CD4-positive, alpha-beta T cell treated with Interleukin-4 for 4 hours (primary cell): Measurements from ENCODE around the gene PCDHGC3.

Experiments used
- DNase-seq: peaks from one replicate; pipeline ENCODE4 v3.0.0-alpha.2; 2020

Gene PCDHGC3

GRCh38 chr5:141485321-141486055 is 9.7 kb downstream of the PCDHGC3 start:
- no peak for DNase-seq

GRCh38 chr5:141486091-141486490 is 10.3 kb downstream of the PCDHGC3 start:
- DNase-seq, result no peak

- DNase-seq, result no peak
These were observed 11.4 kb downstream of the PCDHGC3 start for GRCh38 chr5:141487131-141487530.

- DNase-seq, result no peak
These were observed 13.1 kb downstream of the PCDHGC3 start, which contains the start of gene PCDHGC5 for GRCh38 chr5:141488591-141489561. PCDHGC5 (plus strand) TSS chr5:141489081; CDS start chr5:141489241, 160 bp downstream.

- no peak for DNase-seq
These were observed 14.1 kb downstream of the PCDHGC3 start for GRCh38 chr5:141489841-141490240.

- DNase-seq, result no peak
These were observed 14.5 kb downstream of the PCDHGC3 start for GRCh38 chr5:141490271-141490670.

GRCh38 chr5:141490771-141491170 is 15.0 kb downstream of the PCDHGC3 start:
- DNase-seq, result no peak

GRCh38 chr5:141491323-141492167 is 15.8 kb downstream of the PCDHGC3 start:
- no peak for DNase-seq

- DNase-seq, result no peak
These were observed 16.6 kb downstream of the PCDHGC3 start for GRCh38 chr5:141492168-141492885.

- DNase-seq, result no peak
These were observed 18.0 kb downstream of the PCDHGC3 start for GRCh38 chr5:141493500-141494422.

GRCh38 chr5:141494761-141495452 is 19.1 kb downstream of the PCDHGC3 start:
- no peak for DNase-seq

GRCh38 chr5:141495453-141495811 is 19.7 kb downstream of the PCDHGC3 start:
- DNase-seq, result no peak

GRCh38 chr5:141496038-141496437 is 20.3 kb downstream of the PCDHGC3 start:
- no peak for DNase-seq

GRCh38 chr5:141501761-141502160 is 26.0 kb downstream of the PCDHGC3 start:
- DNase-seq, result no peak

- no peak for DNase-seq
These were observed 27.9 kb downstream of the PCDHGC3 start for GRCh38 chr5:141503681-141504080.

GRCh38 chr5:141504216-141504615 is 28.4 kb downstream of the PCDHGC3 start:
- DNase-seq, result no peak

GRCh38 chr5:141506381-141507155 is 30.8 kb downstream of the PCDHGC3 start:
- no peak for DNase-seq

- no peak for DNase-seq
These were observed 31.8 kb downstream of the PCDHGC3 start for GRCh38 chr5:141507387-141508091.

- DNase-seq, result no peak
These were observed 32.7 kb downstream of the PCDHGC3 start for GRCh38 chr5:141508440-141508797.
